NCI-H2107 treated with DMSO at 0.1 percent for 48 hours (cell line): ENCODE results near the gene APOA1.

ENCODE experiments used
- DNase-seq: peaks from one replicate; lab custom pipeline; 2025; ENCODE audit not compliant: unreplicated experiment; lab: John Stamatoyannopoulos, UW

APOA1 gene

DNA sequence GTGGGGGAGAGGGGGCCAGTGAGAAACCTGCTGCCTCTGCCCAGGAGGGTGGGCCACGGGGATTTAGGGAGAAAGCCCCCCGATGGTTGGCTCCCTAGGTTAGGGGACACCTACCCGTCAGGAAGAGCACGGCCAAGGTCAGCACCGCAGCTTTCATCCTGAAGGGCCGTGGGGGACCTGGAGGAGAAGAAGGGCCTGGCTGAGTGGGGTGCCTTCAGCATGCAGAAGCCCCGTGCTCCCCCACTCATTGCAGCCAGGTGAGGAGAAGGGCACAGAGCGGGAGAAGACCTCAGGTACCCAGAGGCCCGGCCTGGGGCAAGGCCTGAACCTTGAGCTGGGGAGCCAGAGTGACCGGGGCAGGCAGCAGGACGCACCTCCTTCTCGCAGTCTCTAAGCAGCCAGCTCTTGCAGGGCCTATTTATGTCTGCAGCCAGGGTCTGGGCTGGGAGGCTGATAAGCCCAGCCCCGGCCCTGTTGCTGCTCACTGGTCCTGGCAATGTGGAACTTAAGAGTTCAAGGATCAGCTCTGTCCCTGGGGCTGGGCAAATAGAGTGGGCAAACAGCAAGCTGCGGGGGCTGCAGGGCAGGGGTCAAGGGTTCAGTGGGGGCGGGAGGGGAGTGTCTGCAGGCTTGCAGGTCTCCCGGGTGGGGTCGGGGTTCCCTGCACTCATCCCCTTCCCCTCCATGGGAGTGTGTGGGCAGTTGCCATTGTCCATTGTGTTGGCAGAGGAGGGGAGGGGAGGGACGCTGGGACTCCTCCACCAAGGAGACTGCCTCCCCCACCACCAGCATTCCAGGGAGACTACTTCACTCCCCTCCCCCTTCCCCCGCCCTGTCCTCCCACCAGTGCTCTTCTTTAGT, at the start of gene APOA1:
TSS of gene APOA1 (minus strand) at position 392 of the 861 bp plus-strand sequence. CDS start at position 157, 235 bp downstream.
- DNase-seq = no peak

DNA sequence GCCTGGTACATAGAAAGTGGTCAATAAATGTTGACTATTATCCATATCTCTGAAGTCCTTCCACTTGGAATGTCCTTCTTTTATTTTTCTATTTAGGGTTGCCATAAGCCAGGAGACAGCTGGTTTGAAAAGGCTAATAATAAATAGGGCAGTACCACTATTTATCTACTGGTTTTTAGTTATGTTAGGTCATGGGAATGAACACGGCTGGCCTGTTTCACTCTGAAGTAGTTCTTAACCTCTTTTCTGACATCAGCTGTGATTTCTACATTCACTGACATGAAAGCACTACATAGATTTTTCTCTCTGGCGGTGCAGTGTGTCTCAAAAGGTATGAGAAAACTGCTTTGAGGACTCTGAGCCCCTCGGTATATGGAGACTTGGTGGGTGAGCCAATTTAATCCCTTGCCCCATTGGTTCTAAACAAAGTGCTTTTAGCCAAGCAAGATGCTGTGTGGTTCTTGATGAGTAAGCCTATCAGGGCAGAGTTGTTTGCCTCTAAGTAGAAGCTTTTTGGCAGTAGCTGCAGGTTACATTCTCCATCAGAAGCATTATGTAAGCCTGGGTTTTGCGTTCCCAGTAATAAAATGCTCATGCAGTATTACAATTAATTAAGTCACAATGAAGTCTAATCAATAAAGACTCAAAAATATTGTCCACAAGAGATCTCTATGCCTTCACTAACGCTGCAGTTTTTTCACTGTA, 48.7 kb upstream of the APOA1 start:
- no peak for DNase-seq

DNA sequence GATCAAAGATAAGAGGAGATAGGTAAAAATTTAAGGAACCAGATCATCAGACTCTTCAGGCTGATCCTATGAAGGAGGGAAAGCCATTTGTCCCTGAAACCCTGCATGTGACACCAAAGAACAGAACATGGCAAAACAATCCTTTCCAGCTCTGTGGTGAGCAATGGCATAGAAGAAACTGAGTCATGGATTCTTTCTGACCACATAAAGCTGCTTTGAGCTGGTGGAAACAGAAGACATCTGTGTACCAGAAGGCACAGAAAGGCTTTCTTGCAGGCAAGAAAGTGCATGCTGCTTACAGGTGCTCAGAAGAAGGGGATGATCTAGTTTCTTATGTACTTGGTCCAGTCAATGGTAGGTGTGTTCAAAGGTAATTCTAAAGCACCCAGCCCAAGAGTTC, 45.0 kb upstream of the APOA1 start:
- no peak for DNase-seq

DNA sequence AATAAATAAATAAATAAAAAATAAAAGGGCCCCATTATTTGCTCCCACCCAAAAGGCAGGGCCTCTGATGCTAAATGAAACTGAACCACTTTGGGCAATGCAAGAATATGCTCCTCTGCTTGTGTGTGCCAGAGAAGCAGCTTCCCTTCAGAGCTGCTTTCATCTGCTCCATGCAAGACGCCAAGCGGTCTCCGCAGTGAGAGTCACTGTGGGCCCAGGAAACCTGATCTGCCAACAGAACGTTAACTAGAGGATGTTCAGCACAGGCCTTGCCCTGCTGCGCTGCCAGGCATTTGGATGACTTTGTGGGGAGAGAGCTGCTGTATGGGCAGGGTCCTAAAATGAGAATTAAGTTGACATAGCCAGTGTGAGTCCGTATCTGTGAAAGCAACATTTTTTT, 43.7 kb upstream of the APOA1 start:
- peak; percentile 35 for DNase-seq

DNA sequence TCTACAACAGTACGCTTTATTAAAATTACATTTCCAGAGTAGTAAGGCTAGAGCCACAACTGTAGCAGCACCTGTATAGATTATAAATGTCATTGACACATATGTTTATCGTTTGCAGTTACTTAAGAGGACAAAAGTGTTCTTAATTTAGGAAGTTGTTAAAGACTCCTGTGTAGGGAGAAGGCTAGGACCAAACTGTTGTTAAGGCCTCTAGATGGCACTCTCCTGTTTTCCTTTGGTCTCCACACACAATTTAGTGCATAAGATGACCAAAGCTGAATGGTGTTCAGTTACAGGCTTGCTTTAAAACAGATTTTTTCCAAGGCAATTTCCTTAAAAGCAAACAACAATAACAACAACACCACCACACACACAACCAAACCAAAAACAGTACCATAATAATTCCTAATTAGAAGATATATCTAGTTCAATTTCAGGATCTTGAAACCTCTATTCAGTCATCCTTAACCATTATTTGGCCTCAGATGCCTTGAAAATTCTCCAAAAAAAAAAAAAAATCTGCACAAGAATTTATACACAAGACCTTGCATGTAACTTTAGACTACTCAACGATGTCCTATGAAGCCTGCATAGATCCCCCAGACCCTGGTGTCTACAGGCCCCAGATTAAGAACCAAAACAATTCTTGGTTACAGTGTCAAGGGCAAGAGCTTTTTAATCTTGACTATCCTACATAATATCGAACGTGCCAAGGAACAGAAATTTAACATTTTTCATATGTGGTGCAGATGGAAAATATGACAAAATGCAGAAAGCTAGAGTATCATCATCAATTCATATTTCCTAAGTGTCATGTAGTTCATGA, 42.6 kb upstream of the APOA1 start:
- DNase-seq = peak; percentile 67

DNA sequence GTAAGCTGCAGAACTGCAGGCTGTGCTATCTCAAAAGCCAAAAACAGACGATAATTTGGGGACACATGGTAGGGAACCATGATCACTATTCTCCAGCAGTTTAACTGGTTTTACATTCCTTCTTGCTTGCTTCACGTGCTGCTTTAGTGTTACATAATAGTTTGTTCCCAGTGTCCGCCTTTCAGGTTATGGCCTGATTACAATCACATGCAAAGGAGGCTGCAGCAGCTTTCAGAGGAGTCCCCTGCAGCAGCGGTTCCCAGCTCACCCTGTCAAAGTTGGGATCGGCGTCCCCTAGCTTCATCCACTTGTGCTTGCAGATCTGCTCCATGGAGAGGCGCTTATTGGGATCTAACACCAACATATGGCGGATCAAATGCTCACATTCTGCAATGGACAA, 39.2 kb upstream of the APOA1 start:
- DNase-seq = no peak

DNA sequence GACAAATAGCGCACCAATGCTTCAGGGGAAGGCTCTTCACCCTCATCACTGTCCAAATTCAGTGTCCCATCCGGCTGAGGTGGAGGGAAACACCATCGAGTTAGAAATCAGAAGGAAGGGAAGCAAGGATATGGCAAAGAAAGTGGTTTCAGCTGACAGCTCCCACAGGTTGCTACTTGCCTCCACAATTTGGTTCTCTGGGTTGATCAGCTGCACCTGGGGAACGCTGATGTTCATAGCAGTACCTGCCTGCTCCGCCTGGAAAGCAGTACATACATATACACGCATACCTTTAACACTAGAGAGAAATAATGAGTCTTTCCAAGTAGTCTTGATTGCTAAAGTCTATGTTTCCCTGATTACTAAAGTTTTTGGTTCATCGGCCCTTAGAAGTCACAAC, 37.8 kb upstream of the APOA1 start:
- DNase-seq = no peak

DNA sequence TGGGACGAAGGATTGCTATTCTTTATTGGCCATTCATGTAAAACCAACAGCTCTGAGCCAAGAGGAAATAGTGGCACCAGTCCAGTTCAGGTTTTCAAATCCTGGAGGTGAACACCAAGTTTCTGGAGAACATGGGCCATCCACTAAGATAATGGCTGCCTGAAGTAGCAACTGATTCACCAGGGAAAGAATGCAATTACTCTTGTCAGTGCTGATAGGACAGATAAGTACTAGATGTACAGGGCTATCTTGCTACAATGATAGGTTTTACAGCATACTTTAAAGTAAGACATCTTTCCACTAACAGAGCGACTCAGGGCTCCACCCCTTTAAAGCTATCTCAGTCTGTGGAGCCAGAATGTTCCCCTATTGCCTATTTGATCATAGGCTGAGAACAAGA, 36.8 kb upstream of the APOA1 start:
- no peak for DNase-seq

DNA sequence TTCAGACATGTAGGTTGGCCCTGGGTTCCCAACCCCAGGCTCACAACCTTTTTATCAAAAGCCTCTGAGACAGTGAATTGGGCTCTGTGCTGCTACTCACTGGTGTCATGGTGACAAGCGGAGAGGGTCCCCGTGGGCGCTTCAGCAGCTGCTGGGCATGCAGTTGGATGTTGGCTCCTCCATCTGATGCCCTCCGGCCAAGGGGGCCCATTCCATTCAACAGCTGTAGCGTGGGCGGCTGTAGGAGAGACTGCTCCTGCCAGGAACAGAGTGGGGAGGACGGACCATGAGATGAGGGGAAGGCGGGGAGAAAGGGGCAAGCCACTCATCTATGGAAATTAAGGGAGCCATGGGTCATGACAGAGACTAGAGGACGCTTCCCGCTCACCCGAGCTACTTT, 36.0 kb upstream of the APOA1 start:
- DNase-seq = no peak

DNA sequence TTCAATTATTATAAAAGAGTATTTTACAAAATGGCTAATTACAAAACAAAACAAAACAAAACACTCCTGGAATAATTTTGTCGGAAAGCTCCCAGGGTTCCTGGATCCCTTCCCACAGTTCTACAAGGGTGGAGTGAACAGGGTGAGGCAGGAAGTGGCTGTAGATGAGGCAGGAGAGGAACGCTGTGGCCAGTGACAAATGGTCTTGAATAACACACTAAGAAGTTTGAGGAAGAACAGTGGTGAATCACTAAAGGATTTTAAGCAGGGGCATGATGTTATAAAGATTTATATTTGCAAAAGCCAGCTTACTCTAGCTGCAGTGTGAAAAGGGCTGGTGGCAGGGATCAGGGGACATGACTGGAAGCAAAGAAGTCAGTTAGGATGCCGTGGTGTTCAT, 33.8 kb upstream of the APOA1 start:
- DNase-seq = no peak

DNA sequence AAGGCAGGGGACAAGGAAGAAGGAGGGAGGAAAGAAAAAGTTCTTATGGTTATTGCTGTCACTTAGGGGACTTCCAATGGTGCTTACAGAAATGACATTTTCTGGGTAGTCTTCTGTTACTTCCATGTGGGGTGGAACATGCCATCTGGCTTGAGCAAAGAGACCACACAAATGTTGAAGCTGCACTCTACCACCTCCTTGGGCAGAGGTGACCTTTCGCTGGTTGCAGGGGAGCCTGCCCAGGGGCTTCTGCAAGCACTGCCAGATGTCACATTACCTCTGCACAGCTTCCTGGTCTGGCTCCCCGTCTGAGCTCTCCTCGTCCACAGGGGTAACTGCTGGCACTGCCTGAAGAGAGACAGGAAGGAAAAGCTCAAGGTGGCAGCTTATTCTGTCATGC, 32.6 kb upstream of the APOA1 start:
- DNase-seq = no peak

DNA sequence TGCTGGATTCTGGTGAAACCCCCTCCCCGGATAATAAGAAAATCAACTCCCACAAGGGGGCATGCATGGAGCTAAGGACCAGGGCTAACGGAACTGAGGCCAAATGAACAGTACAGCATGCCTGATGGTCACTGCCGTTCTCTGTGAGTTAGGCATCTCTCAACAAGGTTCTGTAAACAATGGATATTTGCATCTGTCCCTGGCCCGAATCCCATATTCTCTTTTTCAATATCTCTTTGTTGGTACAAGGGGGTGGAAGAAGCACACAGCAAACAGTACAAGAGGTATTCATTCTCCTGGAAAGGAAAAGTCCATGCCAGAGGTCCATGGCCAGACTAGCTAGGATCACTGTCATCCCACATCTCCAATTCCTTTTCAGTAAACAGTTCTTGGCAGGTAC, 32.2 kb upstream of the APOA1 start:
- no peak for DNase-seq

DNA sequence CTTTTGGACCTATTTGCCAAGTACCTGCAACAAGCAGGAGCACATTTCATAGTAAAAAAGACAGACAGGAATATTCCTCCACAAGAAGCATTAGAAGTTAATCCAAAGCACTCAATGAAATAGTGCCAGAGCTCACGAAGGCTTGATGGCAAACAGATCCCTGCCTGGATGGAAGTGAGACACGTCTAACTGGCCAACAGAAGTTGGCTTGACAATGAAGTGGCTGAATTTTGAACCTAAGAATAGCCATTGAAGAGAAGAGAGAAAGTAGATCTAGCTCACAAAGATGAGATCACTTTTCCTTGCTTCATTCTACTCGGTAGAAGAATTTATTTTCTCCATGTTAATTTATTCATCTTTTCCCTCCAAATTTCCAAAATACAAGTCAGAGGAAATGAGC, 30.6 kb upstream of the APOA1 start:
- DNase-seq = no peak

DNA sequence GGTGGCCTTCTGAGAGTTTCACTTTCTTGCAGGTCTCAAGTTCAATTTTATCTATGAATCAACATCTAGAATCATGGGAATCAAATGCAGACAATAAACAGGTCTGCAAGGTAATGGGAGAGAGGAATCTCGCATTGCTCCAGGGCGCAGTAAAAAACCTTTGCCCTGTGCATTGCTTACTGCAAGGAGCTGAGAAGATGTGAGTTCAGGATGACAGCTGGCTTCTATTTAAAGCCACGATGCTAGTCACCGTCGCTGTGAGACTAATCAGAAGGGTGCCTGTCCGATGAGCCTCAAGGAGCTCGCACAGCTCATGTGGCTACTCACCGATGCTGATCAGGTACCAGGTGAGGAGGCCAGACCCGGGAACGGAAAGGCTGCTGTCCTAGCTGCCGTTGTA, 30.2 kb upstream of the APOA1 start:
- DNase-seq = no peak

DNA sequence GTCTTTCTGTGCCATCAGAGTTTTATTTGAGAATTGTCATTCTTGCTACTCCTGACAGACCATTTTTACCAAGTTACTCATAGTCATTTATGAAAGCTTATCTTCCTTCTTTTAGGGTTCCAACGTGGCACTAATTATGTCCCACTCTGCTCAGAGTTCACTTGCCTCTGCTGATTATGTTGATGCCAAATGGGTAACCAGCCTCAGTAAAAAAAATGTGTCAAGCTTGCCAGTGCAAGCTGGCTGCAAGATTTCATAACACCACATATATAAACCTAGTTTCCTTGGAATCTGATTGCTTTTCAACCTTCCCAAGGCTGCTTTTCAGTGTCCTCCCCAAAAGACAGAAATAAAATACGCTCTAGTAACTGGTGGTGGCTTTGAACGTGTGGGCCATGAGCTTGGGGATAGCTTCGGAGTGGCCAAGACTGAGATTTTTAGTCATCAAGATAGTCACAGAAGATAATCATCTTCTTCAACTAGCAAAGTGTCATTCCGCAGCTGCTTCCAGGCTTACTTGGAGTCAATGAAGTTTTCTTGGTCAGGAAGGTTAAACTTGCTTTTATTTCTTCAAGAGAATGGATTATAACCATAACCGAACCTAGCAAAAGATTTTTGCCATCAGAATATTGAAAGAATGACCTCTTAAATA, 29.5 kb upstream of the APOA1 start:
- no peak for DNase-seq

DNA sequence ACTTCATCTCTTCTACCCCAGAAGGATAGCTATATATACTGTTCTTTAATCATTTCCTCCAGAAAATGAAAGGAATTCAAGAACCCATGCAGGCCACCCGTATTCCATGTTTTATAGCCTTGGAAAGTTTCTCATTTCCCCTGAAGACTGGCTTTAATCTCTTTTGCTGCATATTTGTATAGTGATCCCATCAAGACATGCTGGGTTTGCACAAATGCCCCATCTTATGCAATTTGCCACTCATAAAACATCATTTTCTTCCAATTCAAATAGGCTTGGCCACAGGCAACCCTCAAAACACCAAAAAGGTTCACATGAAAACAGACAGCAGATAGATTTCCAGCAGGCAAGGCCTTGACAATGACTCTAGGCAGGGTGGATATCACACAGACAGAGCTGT, 28.3 kb upstream of the APOA1 start:
- DNase-seq = no peak

DNA sequence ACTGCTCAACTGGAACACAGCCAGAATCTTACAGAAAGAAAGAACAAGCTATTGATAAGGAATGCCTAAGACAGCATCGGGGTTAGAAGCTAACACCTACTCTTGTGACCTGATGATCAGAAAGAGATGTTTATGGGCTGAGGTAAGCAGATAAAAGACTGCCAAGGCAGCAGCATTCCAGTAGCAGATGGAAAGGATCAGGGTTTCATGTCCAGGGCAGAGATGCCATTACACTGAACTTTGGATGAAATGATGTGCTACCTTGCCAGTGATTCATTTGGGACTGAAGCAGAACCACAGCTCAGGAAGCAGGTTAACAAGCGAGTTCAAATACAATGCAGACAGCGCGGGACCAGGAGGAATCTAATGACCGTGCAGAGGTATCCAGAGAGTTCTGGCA, 27.1 kb upstream of the APOA1 start:
- no peak for DNase-seq

DNA sequence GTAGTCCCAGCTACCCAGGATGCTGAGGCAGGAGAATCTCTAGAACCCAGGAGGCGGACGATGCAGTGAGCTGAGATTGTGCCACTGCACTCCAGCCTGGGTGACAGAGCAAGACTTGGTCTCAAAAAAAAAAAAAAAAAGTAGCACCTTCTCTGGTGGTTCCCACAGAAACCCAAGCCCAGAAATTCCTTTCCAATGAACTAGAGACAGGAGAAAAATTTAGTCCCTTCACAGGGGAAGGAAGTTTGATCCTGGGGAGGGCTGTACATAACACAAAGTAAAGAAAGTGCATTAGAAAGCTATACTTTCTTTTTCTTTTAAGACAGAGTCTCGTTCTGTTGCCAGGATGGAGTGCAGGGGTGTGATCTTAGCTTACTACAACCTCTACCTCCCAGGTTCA, 25.5 kb upstream of the APOA1 start:
- no peak for DNase-seq

DNA sequence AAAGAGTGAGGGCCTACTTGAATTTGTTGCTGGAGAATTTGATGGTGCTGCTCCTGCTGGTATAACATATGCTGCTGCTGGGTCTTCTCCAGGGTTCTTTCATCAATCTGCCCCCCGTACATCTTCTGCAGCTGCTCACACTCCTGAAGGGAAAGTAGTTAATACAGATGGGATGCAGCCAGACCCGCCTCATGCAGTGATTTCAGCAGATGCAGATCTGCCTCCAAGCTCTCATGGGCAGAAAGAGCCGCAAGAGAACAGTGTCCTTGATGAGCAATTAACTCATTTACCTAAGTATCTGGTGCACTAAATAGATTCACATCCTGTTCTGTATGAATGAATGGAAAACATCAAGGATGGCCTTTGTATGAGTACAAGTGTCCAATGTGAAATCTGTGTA, 24.8 kb upstream of the APOA1 start:
- DNase-seq = no peak

DNA sequence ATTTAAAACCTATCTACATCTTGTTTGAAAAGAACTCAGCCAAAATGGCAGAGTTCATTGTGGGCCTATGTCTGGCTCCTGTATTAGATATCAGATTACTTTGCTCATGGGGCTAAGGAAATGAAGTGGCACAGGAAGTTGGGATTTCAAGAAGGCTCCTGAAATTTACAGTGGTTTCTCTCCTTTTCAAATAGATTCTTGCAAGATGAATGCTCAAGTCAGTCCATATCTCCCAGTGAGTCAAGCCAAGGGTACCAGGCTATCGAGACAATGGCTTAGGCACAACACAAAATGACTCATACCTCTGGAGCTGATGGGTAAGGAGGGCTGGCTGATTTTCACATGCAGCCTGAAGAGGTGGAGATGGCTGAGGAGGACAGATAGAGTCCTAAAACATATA, 24.1 kb upstream of the APOA1 start:
- no peak for DNase-seq

DNA sequence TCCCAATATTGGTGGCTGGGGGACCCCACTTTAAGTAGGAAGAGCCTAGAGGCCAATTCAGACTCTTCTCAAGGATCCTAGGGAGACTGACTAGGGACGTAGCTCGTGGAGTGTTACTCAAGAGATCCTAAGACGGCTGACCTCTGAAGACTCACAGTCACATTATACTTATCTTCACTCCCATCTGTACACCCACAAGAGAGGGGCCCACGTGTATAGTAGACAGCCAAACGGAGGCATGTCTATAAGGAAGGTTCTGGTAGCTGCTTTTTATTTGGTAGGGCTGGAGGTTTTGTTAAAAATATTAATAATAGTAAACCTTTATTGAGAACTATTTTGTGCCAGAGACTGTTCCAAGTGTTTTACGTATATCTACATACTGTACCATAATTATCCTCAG, 22.9 kb upstream of the APOA1 start:
- DNase-seq = no peak
